IPS DF 6.9 (cell line): ENCODE measurements around the gene ATRNL1.

Experiments used
- DNase-seq: peaks from one replicate; pipeline ENCODE4 v3.0.0-alpha.2; 2013; ENCODE audit warnings: low read depth, low spot score
- H3K27ac ChIP-seq: one replicate; pipeline ENCODE4 v1.5.1; 2013; ENCODE audit warnings: low read length, control low read depth
- H3K27me3 ChIP-seq: 2 replicates; pipeline ENCODE4 v1.6.1; 2013; ENCODE audit warnings: mild to moderate bottlenecking, low read length; ENCODE audit not compliant: control insufficient read depth, insufficient read depth
- H3K36me3 ChIP-seq: 2 replicates; pipeline ENCODE4 v1.6.1; 2013; ENCODE audit warnings: low read length; ENCODE audit not compliant: control insufficient read depth, insufficient read depth
- H3K4me1 ChIP-seq: 2 replicates; pipeline ENCODE4 v1.6.1; 2013; ENCODE audit warnings: low read length; ENCODE audit not compliant: control insufficient read depth, insufficient read depth
- H3K4me3 ChIP-seq: 2 replicates; pipeline ENCODE4 v1.5.1; 2013; ENCODE audit warnings: mild to moderate bottlenecking, low read length
- H3K9me3 ChIP-seq: 2 replicates; pipeline ENCODE4 v1.6.1; 2013; ENCODE audit warnings: low read length, inconsistent platforms; ENCODE audit not compliant: control insufficient read depth, insufficient read depth
- WGBS: extraction: QIAGEN DNeasy Blood & Tissue Kit; methylation state at CpG from one replicate; pipeline ENCODE4 v1.1.7; 2013; ENCODE audit warnings: mixed read lengths, missing lambda C conversion rate; ENCODE audit not compliant: insufficient read length, insufficient coverage; 5-methylcytosine and 5-hydroxymethylcytosine counted together

The ATRNL1 gene

GRCh38 chr10:115965376-115965775 lies 872.2 kb downstream of the ATRNL1 start:
- DNase-seq = no peak
- no peak overlapping the region for H3K4me3 ChIP-seq
- H3K9me3 ChIP-seq = no peaks in the 10 kb centered on the region
- no peak overlapping the region for H3K27ac ChIP-seq
- 100% methylated on average over 1 of the region's 7 CpGs for WGBS
- H3K4me1 ChIP-seq = no peaks in the 10 kb centered on the region
- no peaks in the 10 kb centered on the region for H3K27me3 ChIP-seq
- H3K36me3 ChIP-seq = no peaks in the 10 kb centered on the region

DNA sequence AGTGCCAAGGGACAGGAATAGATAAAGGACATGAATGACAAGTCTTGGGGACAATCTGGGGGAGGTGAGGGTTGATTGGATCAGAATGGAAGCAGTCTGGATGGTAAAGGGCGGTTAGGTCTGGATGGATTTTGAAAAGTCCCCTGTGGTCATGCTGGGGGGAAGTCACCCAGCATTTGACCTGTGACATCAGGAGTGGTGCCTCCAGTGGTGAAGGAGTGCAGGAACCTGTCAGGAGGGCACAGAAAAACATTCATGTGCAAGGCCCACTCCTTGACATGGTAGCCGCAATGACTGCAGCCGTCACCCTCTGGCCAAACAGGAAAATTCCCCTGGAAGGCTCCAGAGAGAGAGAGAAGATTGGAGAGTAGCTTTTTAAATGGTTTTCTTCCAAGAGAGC lies 875.1 kb downstream of the ATRNL1 start:
- Histone ChIP-seq H3K9me3 (no peaks in the 10 kb centered on the region), H3K4me1 (no peaks in the 10 kb centered on the region), H3K4me3 (no peak overlapping the region), H3K27me3 (no peaks in the 10 kb centered on the region), H3K36me3 (no peaks in the 10 kb centered on the region), H3K27ac (no peak overlapping the region)
- DNase-seq = no peak
- WGBS = no CpG with 5 or more reads among the region's 3 CpGs

DNA sequence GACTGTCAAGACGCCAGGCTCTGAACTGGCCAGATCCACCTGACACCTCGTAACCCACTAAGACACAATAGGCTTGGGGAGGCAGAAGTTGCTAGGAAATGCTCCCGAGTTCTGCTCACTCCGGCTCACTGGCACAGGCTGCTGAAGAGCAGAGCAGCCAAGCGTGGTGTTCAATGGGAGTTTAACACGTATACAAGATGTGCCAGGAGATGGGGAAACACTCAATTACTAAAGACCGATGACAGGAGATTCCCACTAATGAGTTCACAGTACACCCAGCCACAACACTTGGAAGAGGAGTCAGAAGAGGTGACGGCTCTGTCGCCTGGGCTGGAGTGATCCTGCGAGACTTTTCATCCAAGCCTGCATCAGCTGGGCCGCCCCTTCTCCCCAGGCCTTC lies 876.4 kb downstream of the ATRNL1 start:
- no peak overlapping the region for H3K4me3 ChIP-seq
- H3K4me1 ChIP-seq = no peaks in the 10 kb centered on the region
- no peak for DNase-seq
- no peak overlapping the region for H3K27ac ChIP-seq
- H3K27me3 ChIP-seq = no peaks in the 10 kb centered on the region
- WGBS = no CpG with 5 or more reads among the region's 11 CpGs
- no peaks in the 10 kb centered on the region for H3K36me3 ChIP-seq
- H3K9me3 ChIP-seq = no peaks in the 10 kb centered on the region

DNA sequence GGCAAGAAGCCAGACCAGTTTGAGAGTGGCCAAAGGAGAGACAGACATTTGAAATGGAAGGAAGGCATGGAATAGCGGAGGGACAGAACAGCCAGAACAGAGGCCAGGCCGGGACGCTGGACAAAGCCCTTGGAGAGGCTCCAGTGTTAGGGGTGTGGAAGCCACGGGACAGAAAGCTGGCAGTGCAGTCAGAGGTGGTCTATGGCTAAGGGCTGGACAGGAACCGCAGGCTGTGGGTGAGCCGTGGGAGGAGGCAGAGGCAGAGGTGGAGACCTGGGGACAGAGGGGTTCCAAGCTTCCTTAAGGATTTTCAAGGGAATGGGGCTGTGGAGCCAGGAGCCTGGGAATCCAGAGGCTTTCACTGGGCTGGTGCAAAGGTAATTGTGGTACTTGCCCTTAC lies 878.8 kb downstream of the ATRNL1 start:
- Histone ChIP-seq H3K36me3 (no peaks in the 10 kb centered on the region), H3K9me3 (no peaks in the 10 kb centered on the region), H3K27me3 (no peaks in the 10 kb centered on the region), H3K4me3 (no peak overlapping the region), H3K4me1 (peaks cover 2% of the 10 kb centered on the region; the same call in 1 of the 2 replicates), H3K27ac (no peak overlapping the region)
- no CpG with 5 or more reads among the region's 6 CpGs for WGBS
- DNase-seq = no peak

GRCh38 chr10:115972426-115972825 lies 879.3 kb downstream of the ATRNL1 start:
- no CpG with 5 or more reads among the region's 11 CpGs for WGBS
- Histone ChIP-seq H3K27me3 (no peaks in the 10 kb centered on the region), H3K4me3 (no peak overlapping the region), H3K4me1 (peaks cover 2% of the 10 kb centered on the region; the same call in 1 of the 2 replicates), H3K9me3 (no peaks in the 10 kb centered on the region), H3K27ac (no peak overlapping the region), H3K36me3 (no peaks in the 10 kb centered on the region)
- no peak for DNase-seq

GRCh38 chr10:115974351-115974750 lies 881.2 kb downstream of the ATRNL1 start:
- H3K9me3 ChIP-seq = no peaks in the 10 kb centered on the region
- H3K4me3 ChIP-seq = no peak overlapping the region
- DNase-seq = no peak
- H3K27ac ChIP-seq = no peak overlapping the region
- no peaks in the 10 kb centered on the region for H3K27me3 ChIP-seq
- no peaks in the 10 kb centered on the region for H3K36me3 ChIP-seq
- WGBS = no CpG with 5 or more reads among the region's 4 CpGs
- H3K4me1 ChIP-seq = peaks cover 2% of the 10 kb centered on the region; the same call in 1 of the 2 replicates

DNA sequence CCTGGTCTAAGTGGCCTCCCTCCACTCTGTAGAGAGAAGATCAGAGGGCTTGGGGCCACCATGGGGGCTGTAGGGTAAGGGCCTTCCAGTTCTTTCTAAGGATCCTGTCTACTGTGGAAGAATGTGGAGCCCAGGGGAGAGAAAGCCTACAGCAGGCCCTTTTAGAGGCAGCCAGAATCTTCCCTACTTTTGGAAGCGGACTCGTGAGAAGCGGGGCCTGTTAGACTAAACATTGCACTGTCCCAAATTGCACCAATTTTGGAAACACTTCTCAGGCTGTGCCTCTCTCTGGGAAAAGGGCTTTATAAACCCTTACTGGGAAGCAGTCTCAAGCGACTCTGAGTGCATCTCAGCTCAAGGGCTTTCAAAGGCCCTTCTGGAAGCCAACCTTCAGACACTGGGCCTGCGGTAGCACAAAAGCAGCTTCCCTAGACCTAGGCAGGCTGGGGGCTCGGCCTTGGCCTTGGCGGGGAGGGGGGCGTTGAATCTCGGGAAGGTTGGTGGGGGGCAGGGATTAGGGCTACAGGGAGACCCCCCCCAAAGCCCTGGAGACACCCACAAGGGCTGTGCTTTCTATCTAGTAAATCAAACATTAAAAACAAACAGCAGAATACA lies 881.8 kb downstream of the ATRNL1 start:
- WGBS = no CpG with 5 or more reads among the region's 9 CpGs
- H3K27ac ChIP-seq = no peak overlapping the region
- H3K9me3 ChIP-seq = no peaks in the 10 kb centered on the region

DNA sequence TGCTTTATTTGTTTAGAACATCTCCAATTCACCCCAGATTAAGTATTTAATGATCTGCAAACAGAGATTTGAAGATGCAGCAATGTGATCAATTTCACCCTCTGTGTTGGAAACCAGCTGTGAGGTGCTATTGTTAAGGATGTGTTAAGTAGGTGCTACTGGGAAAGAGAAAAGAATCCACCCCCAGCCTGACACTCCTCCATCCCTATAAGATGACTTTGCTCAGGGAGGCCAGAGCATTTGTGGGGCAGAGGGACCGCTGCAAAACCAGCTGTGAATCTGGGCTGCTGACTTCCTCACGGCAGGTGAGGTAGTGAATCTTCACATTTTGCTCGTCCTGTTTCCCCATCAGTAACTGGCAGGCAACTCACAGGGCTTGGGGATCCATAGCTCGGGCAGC lies 882.3 kb downstream of the ATRNL1 start:
- H3K36me3 ChIP-seq = no peaks in the 10 kb centered on the region
- no peaks in the 10 kb centered on the region for H3K9me3 ChIP-seq
- peaks cover 4% of the 10 kb centered on the region for H3K4me1 ChIP-seq
- no peak overlapping the region for H3K27ac ChIP-seq
- DNase-seq = no peak
- no CpG with 5 or more reads among the region's 4 CpGs for WGBS
- no peak overlapping the region for H3K4me3 ChIP-seq
- H3K27me3 ChIP-seq = no peaks in the 10 kb centered on the region

More for the DNA sequence above, 881.8 kb downstream of the ATRNL1 start:
- Histone ChIP-seq H3K36me3 (no peaks in the 10 kb centered on the region), H3K27me3 (no peaks in the 10 kb centered on the region), H3K4me1 (peaks cover 4% of the 10 kb centered on the region), H3K4me3 (no peak overlapping the region)
- DNase-seq = no peak

DNA sequence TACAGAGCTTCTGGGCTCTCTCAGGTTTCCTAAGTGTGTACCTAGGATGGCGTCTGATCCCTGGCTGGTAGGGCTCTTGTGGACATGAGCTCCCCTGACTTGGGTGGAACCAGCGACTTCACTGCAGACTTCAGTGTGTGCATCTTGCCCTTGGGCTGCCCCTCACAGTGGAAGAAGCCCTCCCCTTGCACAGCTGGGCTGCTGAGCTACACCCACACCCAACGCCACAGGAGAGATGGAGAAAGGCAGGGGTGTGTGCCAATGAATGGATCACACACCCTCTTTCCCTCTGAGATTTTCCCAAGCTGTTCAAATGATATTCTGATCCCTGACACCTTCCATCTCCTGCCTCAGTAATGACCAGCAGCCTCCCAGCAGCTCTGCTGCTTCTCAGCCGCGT lies 883.2 kb downstream of the ATRNL1 start:
- no peaks in the 10 kb centered on the region for H3K36me3 ChIP-seq
- WGBS = no CpG with 5 or more reads among the region's 5 CpGs
- H3K9me3 ChIP-seq = no peaks in the 10 kb centered on the region
- H3K27ac ChIP-seq = no peak overlapping the region
- H3K4me3 ChIP-seq = no peak overlapping the region
- no peaks in the 10 kb centered on the region for H3K27me3 ChIP-seq
- DNase-seq = no peak
- peaks cover 4% of the 10 kb centered on the region for H3K4me1 ChIP-seq

GRCh38 chr10:115977855-115978254 lies 884.7 kb downstream of the ATRNL1 start:
- Histone ChIP-seq H3K27me3 (no peaks in the 10 kb centered on the region), H3K4me1 (peaks cover 4% of the 10 kb centered on the region), H3K9me3 (no peaks in the 10 kb centered on the region), H3K27ac (no peak overlapping the region), H3K4me3 (no peak overlapping the region), H3K36me3 (no peaks in the 10 kb centered on the region)
- no peak for DNase-seq
- WGBS = no CpG with 5 or more reads among the region's 3 CpGs

GRCh38 chr10:115979576-115979975 lies 886.4 kb downstream of the ATRNL1 start:
- Histone ChIP-seq H3K36me3 (no peaks in the 10 kb centered on the region), H3K27me3 (no peaks in the 10 kb centered on the region), H3K4me1 (peaks cover 4% of the 10 kb centered on the region), H3K9me3 (no peaks in the 10 kb centered on the region), H3K4me3 (no peak overlapping the region), H3K27ac (no peak overlapping the region)
- no CpG with 5 or more reads among the region's 1 CpG for WGBS
- no peak for DNase-seq
